HG03457 (cell line): ENCODE results near the gene NLRC5.
"Not testable (repeated sequence)": the region's sequence is repeated elsewhere in the genome, so short reads cannot be mapped to it uniquely, and the experiment has no call there.

Source experiments
- ATAC-seq: cut with Tn5 transposase; IDR thresholded peaks from one replicate; pipeline ENCODE4 v1.9.1; 2021; ENCODE audit warnings: moderate number of reproducible peaks; ENCODE audit not compliant: unreplicated experiment

Gene NLRC5

GRCh38 chr16:57092786-57093411, 103.5 kb downstream of the NLRC5 start:
- no peak for ATAC-seq

GRCh38 chr16:57093666-57094564, 104.6 kb downstream of the NLRC5 start:
- ATAC-seq = no peak

GRCh38 chr16:57094911-57095310, 105.6 kb downstream of the NLRC5 start:
- ATAC-seq = no peak

- ATAC-seq = no peak
These were observed 106.8 kb downstream of the NLRC5 start for GRCh38 chr16:57096192-57096591.

- ATAC-seq = no peak
These were observed 107.4 kb downstream of the NLRC5 start for GRCh38 chr16:57096793-57097192.

- no peak for ATAC-seq
These were observed 109.0 kb downstream of the NLRC5 start for GRCh38 chr16:57098188-57098841.

GRCh38 chr16:57099965-57100364, 110.6 kb downstream of the NLRC5 start:
- ATAC-seq = not testable (repeated sequence)

GRCh38 chr16:57100445-57100844, 111.1 kb downstream of the NLRC5 start:
- no peak for ATAC-seq

- ATAC-seq = no peak
These were observed 113.8 kb downstream of the NLRC5 start for GRCh38 chr16:57102888-57103851.

- ATAC-seq = no peak
These were observed 115.3 kb downstream of the NLRC5 start for GRCh38 chr16:57104706-57105105.

GRCh38 chr16:57105184-57105583, 115.8 kb downstream of the NLRC5 start:
- no peak for ATAC-seq

- no peak for ATAC-seq
These were observed 117.4 kb downstream of the NLRC5 start for GRCh38 chr16:57106767-57107166.

GRCh38 chr16:57107321-57107922, 118.1 kb downstream of the NLRC5 start:
- ATAC-seq = no peak

GRCh38 chr16:57108432-57108831, 119.1 kb downstream of the NLRC5 start:
- no peak for ATAC-seq

GRCh38 chr16:57109259-57110105, 120.1 kb downstream of the NLRC5 start:
- not testable (repeated sequence) for ATAC-seq

GRCh38 chr16:57110937-57111336, 121.6 kb downstream of the NLRC5 start:
- ATAC-seq = no peak

- no peak for ATAC-seq
These were observed 122.1 kb downstream of the NLRC5 start for GRCh38 chr16:57111420-57111819.

- no peak for ATAC-seq
These were observed 123.2 kb downstream of the NLRC5 start for GRCh38 chr16:57112403-57113041.

- ATAC-seq = no peak
These were observed 123.7 kb downstream of the NLRC5 start for GRCh38 chr16:57113042-57113453.
